ENCODE data around the gene C21orf58. TPM values are rescaled to one million over a fixed set of nuclear protein-coding genes. Genes with fewer than 3 reads are reported as not detected.

C21orf58 gene
- polyA plus RNA-seq, 1 of the 3 experiments (the other 2 are of a cell fraction), result 9.7 TPM

DNA sequence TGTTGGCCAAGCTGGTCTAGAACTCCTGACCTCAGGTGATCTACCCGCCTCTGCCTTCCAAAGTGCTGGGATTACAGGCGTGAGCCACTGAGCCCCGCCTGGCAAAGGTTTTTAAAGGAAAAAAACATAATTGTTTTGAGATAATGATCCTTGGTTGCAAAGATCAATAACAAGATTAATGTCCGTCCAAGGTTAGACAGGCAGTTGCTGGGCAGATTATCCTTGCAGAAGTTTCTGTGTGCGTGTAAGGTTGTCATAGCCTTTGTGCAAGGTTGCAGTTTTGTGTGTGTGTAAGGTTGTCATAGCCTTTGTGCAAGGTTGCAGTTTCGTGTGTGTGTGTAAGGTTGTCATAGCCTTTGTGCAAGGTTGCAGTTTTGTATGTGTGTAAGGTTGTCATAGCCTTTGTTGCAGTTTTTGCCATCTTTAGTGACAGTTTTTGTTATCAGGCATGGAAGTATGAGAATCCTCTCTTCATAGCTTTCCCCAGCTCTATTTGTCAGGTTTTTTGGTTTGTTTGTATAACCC, 34.0 kb downstream of the C21orf58 start:
- no peak overlapping the region for H3K27ac ChIP-seq (ENCODE audit: low read depth in 2 of 2, low read length in 1 of 2)
- WGBS (ENCODE audit: low lambda C conversion rate), result 79% methylated on average over 6 of the region's 6 CpGs
- TF ChIP-seq RFX5 (IDR thresholded peaks at IDR 0.05; ENCODE audit: low read length) (peak; percentile 71), TAF1 (IDR thresholded peaks at IDR 0.05; ENCODE audit: borderline replicate concordance, low read depth, low read length) (no peak), RAD21 (IDR thresholded peaks at IDR 0.05; ENCODE audit: low read length) (no peak), GATA2 (CRISPR knock-in tag; IDR thresholded peaks at IDR 0.05) (no peak), FOSL2 (IDR thresholded peaks at IDR 0.05; ENCODE audit: borderline replicate concordance, low read depth) (no peak), NRF1 (IDR thresholded peaks at IDR 0.05; ENCODE audit: low read depth, low read length) (no peak), GABPA (IDR thresholded peaks at IDR 0.05; ENCODE audit: low read depth) (no peak)
- TF ChIP-seq, protein P1, sequence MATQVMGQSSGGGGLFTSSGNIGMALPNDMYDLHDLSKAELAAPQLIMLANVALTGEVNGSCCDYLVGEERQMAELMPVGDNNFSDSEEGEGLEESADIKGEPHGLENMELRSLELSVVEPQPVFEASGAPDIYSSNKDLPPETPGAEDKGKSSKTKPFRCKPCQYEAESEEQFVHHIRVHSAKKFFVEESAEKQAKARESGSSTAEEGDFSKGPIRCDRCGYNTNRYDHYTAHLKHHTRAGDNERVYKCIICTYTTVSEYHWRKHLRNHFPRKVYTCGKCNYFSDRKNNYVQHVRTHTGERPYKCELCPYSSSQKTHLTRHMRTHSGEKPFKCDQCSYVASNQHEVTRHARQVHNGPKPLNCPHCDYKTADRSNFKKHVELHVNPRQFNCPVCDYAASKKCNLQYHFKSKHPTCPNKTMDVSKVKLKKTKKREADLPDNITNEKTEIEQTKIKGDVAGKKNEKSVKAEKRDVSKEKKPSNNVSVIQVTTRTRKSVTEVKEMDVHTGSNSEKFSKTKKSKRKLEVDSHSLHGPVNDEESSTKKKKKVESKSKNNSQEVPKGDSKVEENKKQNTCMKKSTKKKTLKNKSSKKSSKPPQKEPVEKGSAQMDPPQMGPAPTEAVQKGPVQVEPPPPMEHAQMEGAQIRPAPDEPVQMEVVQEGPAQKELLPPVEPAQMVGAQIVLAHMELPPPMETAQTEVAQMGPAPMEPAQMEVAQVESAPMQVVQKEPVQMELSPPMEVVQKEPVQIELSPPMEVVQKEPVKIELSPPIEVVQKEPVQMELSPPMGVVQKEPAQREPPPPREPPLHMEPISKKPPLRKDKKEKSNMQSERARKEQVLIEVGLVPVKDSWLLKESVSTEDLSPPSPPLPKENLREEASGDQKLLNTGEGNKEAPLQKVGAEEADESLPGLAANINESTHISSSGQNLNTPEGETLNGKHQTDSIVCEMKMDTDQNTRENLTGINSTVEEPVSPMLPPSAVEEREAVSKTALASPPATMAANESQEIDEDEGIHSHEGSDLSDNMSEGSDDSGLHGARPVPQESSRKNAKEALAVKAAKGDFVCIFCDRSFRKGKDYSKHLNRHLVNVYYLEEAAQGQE (IDR thresholded peaks at IDR 0.05; ENCODE audit: low read depth, low read length), result no peak
- TF ChIP-seq, protein P2, sequence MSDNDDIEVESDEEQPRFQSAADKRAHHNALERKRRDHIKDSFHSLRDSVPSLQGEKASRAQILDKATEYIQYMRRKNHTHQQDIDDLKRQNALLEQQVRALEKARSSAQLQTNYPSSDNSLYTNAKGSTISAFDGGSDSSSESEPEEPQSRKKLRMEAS (IDR thresholded peaks at IDR 0.05; ENCODE audit: low read depth), result no peak
- H3K4me1 ChIP-seq (ENCODE audit: control insufficient read depth in 1 of 2, insufficient read depth in 2 of 2, low read depth in 1 of 2, low read length in 1 of 2), result peaks cover 8 to 13% of the 10 kb centered on the region in 2 experiments; a peak in 3 of 4 replicates
- DNase-seq, result no peak
- H2AFZ ChIP-seq (ENCODE audit: low read depth), result no peak overlapping the region
- H3K36me3 ChIP-seq (replicated peaks in 1 of 2; ENCODE audit: control insufficient read depth in 1 of 2, insufficient read depth in 2 of 2, low read length in 1 of 2), result peaks cover 8 to 12% of the 10 kb centered on the region in 2 experiments
- no peaks in the 10 kb centered on the region for H4K20me1 ChIP-seq (ENCODE audit: insufficient read depth)
- ChIA-PET POLR2A (no interaction called here), CTCF (no interaction called here)
- no peaks in the 10 kb centered on the region for H3K9me3 ChIP-seq
- no peaks in the 10 kb centered on the region for H3K9me2 ChIP-seq
- H3K4me3 ChIP-seq (ENCODE audit: low read depth in 2 of 2, low read length in 1 of 2), result no peak overlapping the region
- no peak overlapping the region for H3K4me2 ChIP-seq
- H3F3A ChIP-seq (replicated peaks; ENCODE audit: insufficient read depth), result peaks cover 14% of the 10 kb centered on the region
- no peaks in the 10 kb centered on the region for H3K27me3 ChIP-seq (ENCODE audit: insufficient read depth)
- no peak overlapping the region for H3K9ac ChIP-seq
- H3K79me2 ChIP-seq (ENCODE audit: insufficient read depth), result peaks cover 42% of the 10 kb centered on the region

DNA sequence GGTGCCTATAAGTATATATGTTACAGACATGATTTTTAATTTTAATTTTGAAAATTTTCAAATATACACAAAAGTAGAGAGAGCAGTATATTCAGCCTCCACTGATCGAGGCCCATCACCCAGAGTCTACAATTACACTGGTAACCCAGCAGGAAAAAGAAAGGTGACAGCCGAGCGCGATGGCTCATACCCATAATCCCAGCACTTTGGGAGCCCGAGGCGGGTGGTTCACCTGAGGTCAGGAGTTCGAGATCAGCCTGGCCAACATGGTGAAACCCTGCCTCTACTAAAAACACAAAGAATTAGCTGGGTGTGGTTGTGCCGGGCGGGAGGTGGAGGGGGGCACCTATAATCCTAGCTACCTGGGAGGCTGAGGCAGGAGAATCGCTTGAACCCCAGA, 36.1 kb downstream of the C21orf58 start:
- Histone ChIP-seq H3K27ac (ENCODE audit: low read depth in 2 of 2, low read length in 1 of 2) (peak overlapping the region in 1 of 2 experiments; percentile 86; a peak in 1 of 4 replicates), H3K4me1 (ENCODE audit: control insufficient read depth in 1 of 2, insufficient read depth in 2 of 2, low read depth in 1 of 2, low read length in 1 of 2) (peaks cover 21 to 25% of the 10 kb centered on the region in 2 experiments), H3K4me3 (ENCODE audit: low read depth in 2 of 2, low read length in 1 of 2) (peak overlapping the region; percentile 72 to 77), H3K79me2 (ENCODE audit: insufficient read depth) (peaks cover 64% of the 10 kb centered on the region), H3K9me2 (no peaks in the 10 kb centered on the region), H3F3A (replicated peaks; ENCODE audit: insufficient read depth) (peaks cover 14% of the 10 kb centered on the region), H4K20me1 (ENCODE audit: insufficient read depth) (0 out of 2 replicates have a peak, but pooled peaks cover 5% of the 10 kb centered on the region), H3K36me3 (replicated peaks in 1 of 2; ENCODE audit: control insufficient read depth in 1 of 2, insufficient read depth in 2 of 2, low read length in 1 of 2) (peaks cover 25 to 32% of the 10 kb centered on the region in 2 experiments), H3K4me2 (peak overlapping the region; percentile 72), H2AFZ (ENCODE audit: low read depth) (peak overlapping the region; percentile 88; the same call in 1 of the 2 replicates), H3K27me3 (ENCODE audit: insufficient read depth) (no peaks in the 10 kb centered on the region), H3K9me3 (no peaks in the 10 kb centered on the region), H3K9ac (peak overlapping the region; percentile 95; the same call in 1 of the 2 replicates)
- DNase-seq, result no peak
- CTCF ChIA-PET, result no interaction called here
- POLR2A ChIA-PET, result no interaction called here
- TF ChIP-seq POLR2AphosphoS5 (IDR thresholded peaks at IDR 0.05; ENCODE audit: low read depth, low read length) (no peak), NRF1 (IDR thresholded peaks at IDR 0.05; ENCODE audit: low read depth, low read length) (no peak), GABPA (IDR thresholded peaks at IDR 0.05; ENCODE audit: low read depth) (no peak), TAF1 (IDR thresholded peaks at IDR 0.05; ENCODE audit: borderline replicate concordance, low read depth, low read length) (no peak), MXI1 (IDR thresholded peaks at IDR 0.05; ENCODE audit: low read depth, low read length) (no peak)
- TF ChIP-seq, protein P3, sequence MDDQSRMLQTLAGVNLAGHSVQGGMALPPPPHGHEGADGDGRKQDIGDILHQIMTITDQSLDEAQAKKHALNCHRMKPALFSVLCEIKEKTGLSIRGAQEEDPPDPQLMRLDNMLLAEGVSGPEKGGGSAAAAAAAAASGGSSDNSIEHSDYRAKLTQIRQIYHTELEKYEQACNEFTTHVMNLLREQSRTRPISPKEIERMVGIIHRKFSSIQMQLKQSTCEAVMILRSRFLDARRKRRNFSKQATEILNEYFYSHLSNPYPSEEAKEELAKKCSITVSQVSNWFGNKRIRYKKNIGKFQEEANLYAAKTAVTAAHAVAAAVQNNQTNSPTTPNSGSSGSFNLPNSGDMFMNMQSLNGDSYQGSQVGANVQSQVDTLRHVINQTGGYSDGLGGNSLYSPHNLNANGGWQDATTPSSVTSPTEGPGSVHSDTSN (IDR thresholded peaks at IDR 0.05), result no peak
- 98% methylated on average over 9 of the region's 10 CpGs for WGBS (ENCODE audit: low lambda C conversion rate)
